ENCODE measurements around the gene GRAP2. TPM values are rescaled to one million over a fixed set of nuclear protein-coding genes. Genes with fewer than 3 reads are reported as not detected.
A peak's percentile ranks its signal among the peaks of the same experiment; 100 is the strongest.
"Not testable (repeated sequence)": the region's sequence is repeated elsewhere in the genome, so short reads cannot be mapped to it uniquely, and the experiment has no call there.

GRAP2 gene
- total RNA-seq, 2 donors from 2014 or later: 56.4 to 59.4 TPM

- no peaks in the 10 kb centered on the region for H3K27me3 Mint-ChIP-seq (ENCODE audit: low read depth)
- no peaks in the 10 kb centered on the region for H3K9me3 Mint-ChIP-seq
- no peak for ATAC-seq (replicated peaks in 1 of 2)
- H3K4me1 Mint-ChIP-seq (ENCODE audit: low read depth): peaks cover 99% of the 10 kb centered on the region
- peak overlapping the region; percentile 86 for H3K27ac Mint-ChIP-seq
- peak overlapping the region; percentile 15 to 65 for H3K4me3 Mint-ChIP-seq
- no peak for DNase-seq
- peaks cover 9 to 16% of the 10 kb centered on the region in 2 donors for H3K36me3 Mint-ChIP-seq (ENCODE audit: insufficient read depth in 2 of 2)
These were observed 45.2 kb downstream of the GRAP2 start for GRCh38 chr22:39946126-39946502.

GRCh38 chr22:39946503-39947219 is 45.8 kb downstream of the GRAP2 start:
- Mint-ChIP-seq H3K27me3 (ENCODE audit: low read depth) (no peaks in the 10 kb centered on the region), H3K9me3 (no peaks in the 10 kb centered on the region), H3K4me3 (peak overlapping the region; percentile 66 to 86), H3K4me1 (ENCODE audit: low read depth) (peaks cover 99% of the 10 kb centered on the region), H3K36me3 (ENCODE audit: insufficient read depth in 2 of 2) (peaks cover 11 to 22% of the 10 kb centered on the region in 2 donors), H3K27ac (peak overlapping the region; percentile 86)
- ATAC-seq (replicated peaks in 1 of 2) (no peak), DNase-seq (no peak)

- Mint-ChIP-seq H3K27ac (peak overlapping the region; percentile 86), H3K9me3 (no peaks in the 10 kb centered on the region), H3K4me1 (ENCODE audit: low read depth) (peaks cover 100% of the 10 kb centered on the region), H3K27me3 (ENCODE audit: low read depth) (no peaks in the 10 kb centered on the region), H3K36me3 (ENCODE audit: insufficient read depth in 2 of 2) (peaks cover 14 to 24% of the 10 kb centered on the region in 2 donors), H3K4me3 (peak overlapping the region; percentile 66 to 86)
- ATAC-seq (replicated peaks in 1 of 2): no peak
- no peak for DNase-seq
These were observed 46.6 kb downstream of the GRAP2 start for GRCh38 chr22:39947220-39948216.

- peaks cover 100% of the 10 kb centered on the region for H3K4me1 Mint-ChIP-seq (ENCODE audit: low read depth)
- H3K9me3 Mint-ChIP-seq: peaks cover 0 to 1% of the 10 kb centered on the region in 2 donors
- DNase-seq: no peak
- peak overlapping the region in 1 of 2 donors; percentile 87 for H3K4me3 Mint-ChIP-seq
- peaks cover 17 to 38% of the 10 kb centered on the region in 2 donors for H3K36me3 Mint-ChIP-seq (ENCODE audit: insufficient read depth in 2 of 2)
- no peak for ATAC-seq (replicated peaks in 1 of 2)
- H3K27ac Mint-ChIP-seq: peak overlapping the region; percentile 70
- H3K27me3 Mint-ChIP-seq (ENCODE audit: low read depth): no peaks in the 10 kb centered on the region
These were observed 49.3 kb downstream of the GRAP2 start for GRCh38 chr22:39949964-39950737.

- not testable (repeated sequence) for H3K9me3 Mint-ChIP-seq; H3K27me3 Mint-ChIP-seq (ENCODE audit: low read depth)
- Mint-ChIP-seq H3K27ac (peak overlapping the region; percentile 70), H3K4me3 (peak overlapping the region; percentile 61 to 87), H3K4me1 (ENCODE audit: low read depth) (peaks cover 99% of the 10 kb centered on the region), H3K36me3 (ENCODE audit: insufficient read depth in 2 of 2) (peaks cover 19 to 42% of the 10 kb centered on the region in 2 donors)
- ATAC-seq (replicated peaks in 1 of 2) (peak; percentile 61 to 74), DNase-seq (peak in 1 of 2 donors; percentile 35)
These were observed 50.9 kb downstream of the GRAP2 start for GRCh38 chr22:39951603-39952293.

GRCh38 chr22:39952347-39952746 is 51.5 kb downstream of the GRAP2 start:
- H3K9me3 Mint-ChIP-seq: peaks cover 0 to 1% of the 10 kb centered on the region in 2 donors
- ATAC-seq (replicated peaks in 1 of 2) (no peak), DNase-seq (no peak)
- H3K27me3 Mint-ChIP-seq (ENCODE audit: low read depth): no peaks in the 10 kb centered on the region
- H3K36me3 Mint-ChIP-seq (ENCODE audit: insufficient read depth in 2 of 2): peaks cover 19 to 48% of the 10 kb centered on the region in 2 donors
- H3K27ac Mint-ChIP-seq: peak overlapping the region; percentile 43
- peaks cover 99% of the 10 kb centered on the region for H3K4me1 Mint-ChIP-seq (ENCODE audit: low read depth)
- peak overlapping the region; percentile 61 to 87 for H3K4me3 Mint-ChIP-seq

- Mint-ChIP-seq H3K27me3 (ENCODE audit: low read depth) (no peaks in the 10 kb centered on the region), H3K4me1 (ENCODE audit: low read depth) (peaks cover 99% of the 10 kb centered on the region), H3K4me3 (peak overlapping the region; percentile 43 to 87), H3K36me3 (ENCODE audit: insufficient read depth in 2 of 2) (peaks cover 21 to 53% of the 10 kb centered on the region in 2 donors), H3K9me3 (peaks cover 0 to 1% of the 10 kb centered on the region in 2 donors), H3K27ac (peak overlapping the region; percentile 43)
- DNase-seq: no peak
- ATAC-seq (replicated peaks in 1 of 2): no peak
These were observed 52.2 kb downstream of the GRAP2 start for GRCh38 chr22:39953101-39953500.

GRCh38 chr22:39954584-39955055 is 53.7 kb downstream of the GRAP2 start:
- H3K36me3 Mint-ChIP-seq (ENCODE audit: insufficient read depth in 2 of 2): peaks cover 28 to 58% of the 10 kb centered on the region in 2 donors
- peak overlapping the region; percentile 8 for H3K27ac Mint-ChIP-seq
- ATAC-seq (replicated peaks in 1 of 2) (peak; percentile 66 to 73), DNase-seq (peak; percentile 35 to 53)
- no peaks in the 10 kb centered on the region for H3K27me3 Mint-ChIP-seq (ENCODE audit: low read depth)
- peaks cover 99% of the 10 kb centered on the region for H3K4me1 Mint-ChIP-seq (ENCODE audit: low read depth)
- peaks cover 0 to 1% of the 10 kb centered on the region in 2 donors for H3K9me3 Mint-ChIP-seq
- peak overlapping the region in 1 of 2 donors; percentile 23 for H3K4me3 Mint-ChIP-seq

GRCh38 chr22:39955675-39956074 is 54.8 kb downstream of the GRAP2 start:
- Mint-ChIP-seq H3K4me1 (ENCODE audit: low read depth) (peaks cover 99% of the 10 kb centered on the region), H3K9me3 (peaks cover 0 to 1% of the 10 kb centered on the region in 2 donors), H3K4me3 (no peak overlapping the region), H3K36me3 (ENCODE audit: insufficient read depth in 2 of 2) (peaks cover 29 to 60% of the 10 kb centered on the region in 2 donors), H3K27me3 (ENCODE audit: low read depth) (no peaks in the 10 kb centered on the region), H3K27ac (no peak overlapping the region)
- ATAC-seq (replicated peaks in 1 of 2) (no peak), DNase-seq (no peak)

GRCh38 chr22:39956932-39957664 is 56.2 kb downstream of the GRAP2 start:
- Mint-ChIP-seq H3K27ac (peak overlapping the region; percentile 6), H3K27me3 (ENCODE audit: low read depth) (no peaks in the 10 kb centered on the region), H3K4me3 (no peak overlapping the region), H3K4me1 (ENCODE audit: low read depth) (peaks cover 99% of the 10 kb centered on the region), H3K36me3 (ENCODE audit: insufficient read depth in 2 of 2) (peaks cover 25 to 60% of the 10 kb centered on the region in 2 donors), H3K9me3 (peaks cover 0 to 1% of the 10 kb centered on the region in 2 donors)
- no peak for DNase-seq
- ATAC-seq (replicated peaks in 1 of 2): no peak

- no peaks in the 10 kb centered on the region for H3K27me3 Mint-ChIP-seq (ENCODE audit: low read depth)
- peaks cover 24 to 60% of the 10 kb centered on the region in 2 donors for H3K36me3 Mint-ChIP-seq (ENCODE audit: insufficient read depth in 2 of 2)
- peak overlapping the region; percentile 67 for H3K27ac Mint-ChIP-seq
- peaks cover 0 to 1% of the 10 kb centered on the region in 2 donors for H3K9me3 Mint-ChIP-seq
- no peak overlapping the region for H3K4me3 Mint-ChIP-seq
- ATAC-seq (replicated peaks in 1 of 2) (no peak), DNase-seq (no peak)
- peaks cover 95% of the 10 kb centered on the region for H3K4me1 Mint-ChIP-seq (ENCODE audit: low read depth)
These were observed 57.3 kb downstream of the GRAP2 start for GRCh38 chr22:39958009-39958711.

Measured in activated T-cell treated with anti-CD3 and anti-CD28 coated beads, Interleukin-2, amount 50 U/mL, for 72 hours (primary cell).